Stimulated activated CD4-positive, alpha-beta T cell treated with anti-CD3 and anti-CD28 coated beads, Interleukin-1b, Interleukin-23, amount 100 ng/mL, for 4 hours (primary cell): ENCODE results near the gene EIF4G2.
A peak's percentile ranks its signal among the peaks of the same experiment; 100 is the strongest.

ENCODE experiments used
- DNase-seq, 2 donors: peaks; one replicate each; pipeline ENCODE4 v3.0.0-alpha.2; 2020; ENCODE audit warnings: low read depth in 2 of 2

Gene EIF4G2

DNA sequence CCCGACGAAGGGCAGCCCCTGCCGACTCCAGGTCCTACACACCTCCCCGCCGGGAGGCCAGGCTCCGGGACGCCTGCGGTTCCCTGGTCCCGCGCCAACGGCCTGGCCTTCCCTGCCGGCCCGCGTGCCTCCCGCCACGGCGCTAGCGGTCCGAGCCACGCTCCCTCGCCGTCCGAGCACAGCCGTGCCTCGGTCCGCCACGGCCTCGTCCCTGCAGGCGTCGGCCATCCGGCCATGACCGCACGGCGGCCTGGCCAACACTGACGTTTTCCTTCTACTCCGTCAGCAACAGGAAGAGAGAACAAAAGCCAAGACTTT is 532 bp downstream of the EIF4G2 start:
- DNase-seq: no peak

DNA sequence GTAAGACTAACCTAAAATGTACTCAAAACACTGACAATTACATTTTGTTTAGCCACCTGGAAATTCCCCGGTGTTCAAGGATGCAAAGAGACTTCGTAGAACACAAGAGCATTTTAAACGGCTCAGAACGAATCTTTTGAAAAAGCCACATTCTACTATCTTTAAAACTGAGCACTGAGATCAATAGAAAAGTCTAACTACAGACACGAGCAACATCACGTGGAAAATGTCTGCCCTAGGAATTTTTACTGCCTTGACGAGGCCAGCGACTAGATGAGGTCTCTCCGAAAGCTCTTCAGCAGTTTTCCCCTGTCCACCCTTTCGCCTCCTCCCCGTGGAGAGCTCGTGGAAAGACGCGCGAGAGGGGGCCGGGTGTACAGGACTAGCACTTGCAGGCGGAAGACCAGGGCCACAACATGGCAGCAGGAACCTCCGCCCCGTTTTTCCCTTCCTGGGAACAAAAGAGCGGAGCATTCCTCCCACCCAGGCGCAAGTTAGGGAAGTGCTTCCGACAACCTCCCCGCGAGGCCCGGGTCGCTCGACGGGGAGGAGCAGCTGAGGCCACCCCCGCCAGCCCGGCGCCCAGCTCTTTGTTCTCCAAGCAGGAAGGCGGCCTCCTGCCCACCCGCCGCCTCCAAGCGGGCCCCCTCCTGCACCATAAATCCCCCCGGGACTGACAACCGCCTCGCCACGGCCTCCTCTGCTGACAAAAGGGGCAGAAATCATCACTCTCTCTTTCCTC is 1.1 kb downstream of the EIF4G2 start:
- peak; percentile 13 to 42 for DNase-seq

DNA sequence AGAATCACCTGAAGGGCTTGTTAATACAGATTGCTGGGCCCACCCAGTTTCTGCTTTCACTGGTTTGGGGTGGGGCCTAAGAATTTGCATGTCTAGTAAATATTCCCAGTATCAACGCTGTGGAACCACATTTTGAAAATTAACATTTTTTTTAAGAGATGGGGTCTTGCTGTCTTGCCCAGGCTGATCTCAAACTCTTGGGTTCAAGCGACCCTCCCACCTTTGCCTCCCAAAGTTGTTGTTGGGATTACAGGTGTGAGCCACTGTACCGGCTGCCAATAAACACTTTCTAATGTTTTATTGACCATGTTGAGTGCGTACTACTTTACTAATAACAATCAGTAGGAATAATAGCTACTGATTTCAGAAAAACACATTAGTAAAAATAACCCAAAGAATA is 2.5 kb downstream of the EIF4G2 start:
- no peak for DNase-seq

DNA sequence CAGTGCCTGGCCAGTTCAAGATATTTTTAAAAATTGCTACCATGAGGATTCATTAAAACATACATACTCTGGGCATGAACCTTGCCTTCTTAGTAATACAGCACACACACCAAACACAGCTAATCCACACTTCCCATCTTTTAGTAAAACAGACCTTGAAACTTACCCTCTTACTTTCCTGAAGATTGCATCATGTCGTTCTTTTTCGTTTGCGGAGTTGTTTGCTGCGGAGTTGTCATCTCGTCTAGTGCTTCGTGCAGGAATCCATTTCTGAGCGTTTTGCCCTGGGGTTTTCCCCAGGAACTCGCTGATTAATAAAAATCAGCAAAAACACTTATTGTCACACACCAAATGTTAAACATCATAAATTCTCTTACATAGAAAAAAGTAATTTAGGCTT is 3.0 kb downstream of the EIF4G2 start:
- no peak for DNase-seq

DNA sequence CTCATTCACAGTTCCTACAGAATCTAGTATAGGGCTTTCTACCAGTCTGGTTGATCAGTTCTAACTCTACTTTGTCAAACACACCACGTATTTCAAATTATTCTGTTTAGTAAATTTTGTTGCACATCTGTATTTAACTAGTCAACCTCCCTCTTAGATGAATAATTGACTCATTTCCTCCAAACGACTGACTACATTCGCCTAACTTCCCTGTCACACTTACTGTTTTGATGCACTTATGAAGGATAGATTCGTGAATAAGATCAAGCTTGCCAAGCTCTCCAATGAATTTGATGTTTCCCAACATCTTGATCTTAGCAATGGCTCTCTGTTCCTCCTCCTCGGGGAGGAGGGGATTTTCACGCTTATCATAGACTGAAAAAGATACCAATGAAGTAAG is 5.0 kb downstream of the EIF4G2 start:
- no peak for DNase-seq

DNA sequence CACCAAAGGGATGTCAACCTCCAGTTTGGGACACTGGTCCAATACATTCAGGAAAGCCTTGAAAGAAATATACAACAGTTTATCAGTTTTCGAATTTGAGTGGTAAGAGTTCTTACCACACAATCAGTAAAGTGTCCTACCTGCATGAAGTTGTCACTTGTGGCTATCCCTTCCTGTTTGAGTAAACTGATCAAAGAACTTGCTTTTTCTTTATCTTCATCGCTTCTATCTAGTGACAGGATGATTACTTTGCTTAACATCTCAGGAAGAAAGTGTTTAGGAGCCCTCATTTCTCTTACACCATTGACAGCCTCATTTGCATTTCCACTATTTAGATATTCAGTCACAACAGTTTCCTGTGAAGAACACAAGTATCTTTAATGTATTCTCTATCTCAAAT is 8.4 kb downstream of the EIF4G2 start:
- no peak for DNase-seq

DNA sequence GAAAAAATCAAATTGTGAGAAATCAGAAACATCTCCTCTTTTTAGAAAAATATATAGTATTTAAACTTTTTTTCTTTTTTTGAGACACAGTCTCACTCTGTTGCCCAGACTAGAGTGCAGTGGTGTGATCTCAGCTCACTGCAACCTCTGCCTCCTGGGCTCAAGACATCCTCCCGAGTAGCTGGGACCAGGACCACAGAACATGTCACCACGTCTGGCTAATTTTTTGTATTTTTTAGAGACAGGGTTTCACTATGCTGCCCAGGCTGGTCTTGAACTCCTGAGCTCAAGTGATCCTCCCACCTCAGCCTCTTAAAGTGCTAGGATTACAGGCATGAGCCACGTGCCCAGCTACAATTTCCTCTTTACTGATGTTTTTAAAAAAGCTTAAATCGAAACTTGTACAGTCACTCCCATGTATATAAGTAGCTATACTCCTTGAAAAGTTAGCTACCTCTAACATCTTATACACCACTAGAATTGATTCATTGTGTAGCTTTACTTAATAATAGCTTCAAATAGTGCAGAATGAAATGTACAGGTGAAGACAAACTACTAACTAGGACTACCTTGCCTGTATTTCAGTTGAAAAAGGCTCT is 10.3 kb downstream of the EIF4G2 start:
- DNase-seq: no peak

DNA sequence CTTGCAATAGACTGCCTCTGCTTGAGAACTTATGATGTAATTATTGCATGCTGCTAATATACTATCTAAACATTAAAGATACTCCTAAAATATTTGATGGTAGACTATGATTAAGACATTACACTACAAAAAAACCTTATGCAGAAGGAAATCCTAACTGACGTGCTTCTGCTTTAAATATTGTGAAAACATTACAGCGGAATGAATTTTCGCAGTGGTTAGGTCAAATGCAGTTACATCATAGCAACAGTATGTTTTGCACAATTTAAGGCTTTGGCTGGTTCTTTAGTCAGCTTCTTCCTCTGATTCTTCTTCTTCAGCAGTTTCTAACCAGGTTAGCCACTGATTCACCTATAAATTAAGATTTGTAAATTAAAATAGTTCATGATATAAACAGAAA is 11.2 kb downstream of the EIF4G2 start:
- DNase-seq: no peak

DNA sequence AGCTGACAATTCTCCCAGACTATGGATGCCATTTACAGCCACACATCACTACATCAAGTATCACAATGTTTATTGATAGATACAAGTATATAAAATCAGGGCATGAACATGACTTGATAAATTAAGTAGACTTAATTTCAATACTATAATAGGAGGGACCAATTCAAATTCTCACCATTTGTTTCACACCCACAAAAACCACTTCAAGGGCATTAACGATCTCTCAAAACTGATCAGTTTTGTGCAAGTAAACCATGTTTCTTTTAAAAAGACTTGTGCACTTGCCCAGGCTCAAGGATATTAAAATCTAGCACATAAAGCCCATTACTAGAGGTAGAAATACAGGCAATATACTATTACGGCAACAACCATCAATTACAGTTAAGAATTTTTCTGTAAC is 11.7 kb downstream of the EIF4G2 start:
- no peak for DNase-seq

DNA sequence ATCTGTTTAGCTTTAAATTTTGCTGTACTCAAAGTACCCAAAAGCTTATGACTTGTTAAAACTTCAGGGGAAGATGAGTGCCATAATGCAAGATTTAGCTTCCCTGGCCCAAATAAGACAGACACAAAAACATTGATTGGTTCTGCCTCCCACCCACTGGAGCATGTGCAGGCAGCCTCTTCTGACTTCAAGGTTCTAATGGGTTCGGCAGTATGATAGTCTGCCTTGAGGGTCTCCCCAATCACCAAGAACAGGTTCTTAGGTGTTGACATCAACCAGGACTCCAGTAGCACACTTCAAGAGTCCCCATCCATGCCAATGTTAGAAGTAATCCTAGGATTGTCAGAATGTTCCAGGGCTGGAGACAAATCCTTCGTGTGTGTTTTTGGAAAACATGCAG is 12.5 kb downstream of the EIF4G2 start:
- DNase-seq: no peak

DNA sequence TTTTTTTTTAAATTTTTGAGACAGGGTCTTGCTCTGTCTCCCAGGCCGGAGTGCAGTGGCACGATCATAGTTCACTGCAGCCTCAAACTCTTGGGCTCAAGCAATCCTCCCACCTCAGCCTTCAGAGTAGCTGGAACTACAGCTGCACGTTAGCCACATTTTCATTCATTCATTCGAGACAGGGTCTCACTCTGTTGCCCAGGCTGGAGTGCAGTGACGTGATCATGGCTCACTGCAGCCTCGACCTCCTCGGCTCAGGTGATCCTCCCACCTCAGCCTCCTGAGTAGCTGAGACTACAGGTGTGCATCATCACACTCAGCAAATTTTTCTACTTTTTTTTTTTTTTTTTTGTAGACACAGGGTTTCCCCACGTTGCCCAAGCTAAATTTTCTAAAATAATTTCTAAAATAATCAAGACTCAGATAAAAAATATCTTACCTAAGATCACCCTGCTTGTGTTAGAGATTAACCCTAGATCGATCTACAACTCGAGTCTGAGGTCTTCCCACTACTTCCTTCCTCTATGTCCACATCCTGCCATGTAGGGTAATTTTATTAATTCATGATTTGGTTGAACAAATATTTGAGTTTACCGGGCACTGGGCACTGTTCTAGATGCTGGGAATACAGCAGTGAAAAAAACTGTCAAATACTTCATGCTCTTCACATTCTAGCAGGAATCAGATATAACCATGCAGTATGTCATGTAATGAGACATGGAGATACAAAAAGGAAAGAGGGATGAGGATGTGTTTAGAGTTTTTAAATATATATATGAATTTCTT is 15.1 kb downstream of the EIF4G2 start:
- no peak for DNase-seq

DNA sequence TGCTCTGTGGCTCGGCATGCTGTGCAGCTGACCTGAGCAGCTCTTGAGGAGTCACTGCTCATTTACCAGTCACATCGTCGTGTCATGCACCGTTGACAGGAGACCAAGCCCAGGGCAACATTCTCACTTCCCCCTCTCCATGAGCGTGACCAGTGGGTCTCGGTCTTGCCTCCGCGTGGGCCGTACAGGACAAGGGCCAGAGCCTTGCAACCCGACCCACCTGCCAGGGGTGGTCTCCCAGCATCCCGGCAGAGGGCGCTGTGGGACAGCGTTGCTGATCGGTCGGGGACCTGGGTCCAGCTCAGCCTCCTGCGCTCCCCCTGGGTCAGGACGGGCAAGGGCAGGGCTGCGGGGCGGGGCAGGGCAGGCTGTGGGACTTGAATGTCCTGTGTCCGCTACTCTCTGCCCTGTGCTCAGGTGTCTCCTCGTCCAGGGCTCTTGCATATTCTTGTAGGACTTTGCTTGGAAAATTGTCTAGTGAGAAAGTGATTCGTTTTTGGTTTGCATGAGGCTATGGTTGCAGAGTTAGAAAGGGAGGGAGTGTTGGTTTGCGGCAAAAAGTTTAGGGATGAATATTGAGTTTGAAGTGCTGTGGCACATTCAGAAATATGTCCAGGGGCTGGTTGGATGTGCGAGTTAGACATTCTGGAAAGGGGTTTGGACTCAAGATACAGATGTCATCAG is 16.2 kb downstream of the EIF4G2 start:
- DNase-seq: peak; percentile 73 to 84

DNA sequence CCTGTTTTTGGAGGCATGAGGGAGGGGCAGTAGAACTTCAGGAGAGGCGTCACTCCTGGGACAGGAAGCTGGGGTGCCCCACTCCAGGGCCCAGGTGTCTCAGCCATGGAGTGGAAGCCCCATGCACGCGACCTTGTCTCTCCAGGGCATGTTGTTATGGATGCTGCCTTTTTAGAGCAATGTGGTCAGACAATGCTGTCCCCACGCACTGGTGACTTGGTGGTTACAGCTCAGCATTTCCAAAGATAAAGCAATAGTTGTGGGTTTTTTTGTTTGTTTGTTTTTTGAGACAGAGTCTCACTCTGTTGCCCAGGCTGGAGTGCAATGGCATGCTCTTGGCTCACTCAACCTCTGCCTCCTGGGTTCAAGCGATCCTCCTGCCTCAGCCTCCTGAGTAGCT is 22.3 kb downstream of the EIF4G2 start:
- DNase-seq: no peak

DNA sequence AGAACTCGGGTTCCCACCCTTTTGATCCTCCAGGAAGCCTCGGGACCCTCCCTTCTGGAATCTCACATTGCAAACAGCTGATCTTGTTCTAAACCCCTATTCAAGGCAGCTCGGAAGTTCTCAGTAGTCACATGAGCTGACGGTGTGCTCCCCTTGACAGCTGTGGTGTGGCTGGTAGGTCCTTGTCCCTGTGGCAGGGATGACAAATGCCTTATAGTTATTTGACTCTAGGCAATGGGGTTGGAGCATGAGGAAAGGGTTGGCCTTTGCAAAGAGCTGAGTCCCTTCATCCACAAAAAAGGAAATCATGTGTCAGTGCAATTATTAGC is 23.6 kb downstream of the EIF4G2 start:
- DNase-seq: no peak

DNA sequence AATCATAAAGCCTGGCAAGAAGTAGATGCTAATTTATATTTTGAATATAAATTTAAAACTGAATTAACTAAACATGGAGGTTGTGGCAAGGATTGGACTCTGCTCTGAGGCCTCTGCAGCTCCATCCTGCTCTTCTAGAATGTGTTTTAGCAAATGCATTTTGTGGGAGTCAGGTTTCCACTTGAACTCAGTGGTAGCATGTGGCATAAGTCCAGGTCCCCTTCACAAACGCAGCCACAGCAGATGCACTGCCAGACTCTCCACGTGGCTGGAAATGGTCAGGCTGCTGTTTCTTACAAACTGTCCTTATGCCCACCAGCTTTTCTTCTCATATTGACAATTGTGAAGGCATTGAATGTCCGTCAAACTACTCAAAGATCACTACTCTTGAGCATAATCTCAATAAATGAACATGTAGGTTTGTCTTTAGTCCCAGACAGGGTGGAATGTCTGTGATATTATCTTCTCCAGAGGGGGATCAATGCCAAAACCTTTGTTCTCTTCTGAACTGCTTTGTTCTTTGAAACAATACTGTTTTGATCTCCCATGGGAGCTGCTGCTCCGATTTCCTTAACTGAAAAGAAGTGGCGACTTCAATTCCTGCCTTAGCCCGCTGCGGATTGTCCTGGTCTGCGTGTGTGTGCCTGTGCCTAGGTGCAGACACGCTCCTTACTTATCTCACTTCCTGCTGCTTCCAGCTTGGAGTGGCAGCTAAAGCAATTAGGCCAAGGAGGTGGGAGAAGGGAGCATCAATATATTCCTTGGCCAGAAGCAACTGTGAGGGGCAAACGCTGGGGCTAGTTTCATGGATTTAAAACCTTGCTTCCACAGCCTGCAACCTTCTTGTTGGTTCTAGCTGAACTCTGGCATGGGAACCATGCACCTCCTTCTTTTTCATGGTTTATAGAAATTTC is 24.2 kb downstream of the EIF4G2 start:
- DNase-seq: no peak

DNA sequence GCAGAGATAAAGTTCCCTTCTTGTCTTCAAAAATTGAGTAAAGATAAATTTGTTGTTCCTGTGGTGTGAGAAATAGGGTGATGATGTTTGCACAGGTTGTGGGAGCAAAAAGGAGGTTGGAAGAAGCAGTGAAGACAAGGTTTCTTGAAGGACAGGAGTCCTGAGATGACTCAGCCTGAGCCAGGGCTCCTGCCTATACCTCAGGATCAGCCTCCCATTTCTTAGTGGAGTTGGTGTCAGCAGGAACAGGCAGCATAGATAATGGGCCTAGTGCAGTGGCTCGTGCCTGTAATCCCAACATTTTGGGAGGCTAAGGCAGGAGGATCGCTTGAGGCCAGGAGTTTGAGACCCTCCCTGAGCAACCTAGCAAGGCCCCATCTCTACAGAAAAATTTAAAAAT is 28.7 kb downstream of the EIF4G2 start:
- DNase-seq: no peak

DNA sequence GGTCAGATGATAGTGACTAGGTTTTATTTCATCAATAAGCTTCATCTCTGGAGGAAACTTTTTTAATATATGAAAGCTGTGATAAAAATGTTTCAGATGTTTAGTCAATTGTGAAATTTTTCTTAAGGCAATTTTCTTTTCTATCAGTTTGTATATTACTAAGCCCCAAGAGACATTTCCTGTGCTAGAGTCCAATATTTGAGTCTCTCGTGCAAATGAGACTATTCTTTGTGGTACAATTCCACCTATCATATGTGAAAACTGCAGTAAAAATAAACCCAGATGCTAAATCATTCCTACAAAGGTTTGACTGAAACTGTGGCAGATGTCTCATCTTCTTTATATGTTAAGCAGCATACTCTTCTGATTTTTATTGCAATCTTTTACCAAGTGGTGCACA is 29.6 kb downstream of the EIF4G2 start:
- no peak for DNase-seq

DNA sequence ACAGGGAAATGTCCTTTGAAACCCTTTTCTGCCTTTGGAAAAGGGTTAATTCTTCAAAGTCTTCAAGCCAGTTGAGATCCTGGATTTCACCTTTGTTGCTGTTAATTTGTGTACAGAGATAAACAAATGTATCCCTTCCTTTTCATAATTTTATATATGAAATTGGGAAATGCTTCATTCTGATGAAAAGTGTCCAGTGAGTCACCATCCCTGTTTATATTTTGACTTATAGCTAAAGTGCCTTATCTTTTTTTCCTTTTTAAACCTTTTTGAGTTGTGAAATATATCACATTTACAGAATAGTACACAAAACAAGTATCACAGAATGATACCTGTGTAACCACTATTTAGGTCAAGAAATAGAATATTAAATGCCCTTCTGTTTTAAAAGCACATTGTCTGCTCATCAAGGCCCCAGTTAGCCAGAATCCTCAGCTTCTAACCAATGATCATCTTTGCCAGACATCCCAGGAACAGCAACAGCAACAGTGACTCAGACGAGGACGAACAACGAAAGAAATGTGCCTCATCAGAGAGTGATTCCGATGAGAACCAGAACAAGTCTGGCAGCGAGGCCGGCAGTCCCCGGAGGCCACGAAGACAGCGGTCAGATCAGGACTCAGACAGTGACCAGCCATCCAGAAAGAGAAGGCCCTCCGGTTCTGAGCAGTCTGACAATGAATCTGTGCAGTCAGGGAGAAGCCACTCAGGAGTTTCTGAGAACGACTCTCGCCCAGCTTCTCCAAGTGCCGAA is 30.3 kb downstream of the EIF4G2 start:
- DNase-seq: no peak

DNA sequence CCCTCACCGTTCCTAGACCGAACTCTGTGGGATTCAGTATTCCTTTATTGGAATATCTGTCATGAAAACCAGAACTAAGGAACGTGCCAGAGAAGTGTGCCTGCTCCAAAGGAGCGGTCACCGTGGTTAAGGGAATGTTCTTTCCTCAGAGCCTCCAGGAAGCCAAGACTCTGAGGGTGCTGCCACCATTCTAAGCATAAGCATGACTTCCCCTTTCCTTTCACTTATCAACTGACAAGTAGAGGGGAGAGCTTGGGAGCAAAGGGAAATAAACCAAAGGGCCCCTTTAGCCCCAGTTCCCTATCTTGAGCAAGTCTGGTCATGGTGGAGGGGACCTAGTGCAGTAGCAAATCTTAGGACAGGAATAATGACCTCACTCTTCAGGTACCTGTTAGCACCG is 30.9 kb downstream of the EIF4G2 start:
- no peak for DNase-seq

DNA sequence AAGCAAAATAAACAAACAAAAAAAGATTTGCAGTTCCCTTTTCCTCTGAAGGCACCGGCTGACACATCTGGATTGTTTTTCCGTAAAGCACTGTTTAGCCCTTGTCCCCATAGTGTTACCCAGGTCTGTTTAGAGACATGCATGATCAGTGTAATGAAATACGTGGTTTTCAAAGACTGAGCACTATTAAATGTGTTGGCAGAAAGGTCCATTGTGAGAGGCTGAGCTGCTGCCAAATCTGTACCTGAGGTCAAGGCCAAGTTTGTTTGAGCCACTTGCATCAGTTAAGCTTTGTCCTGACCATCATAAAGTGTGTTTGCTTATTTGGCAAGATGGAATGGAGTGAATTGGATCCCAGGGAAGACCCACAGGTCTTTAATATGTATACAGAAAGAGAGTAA is 31.3 kb downstream of the EIF4G2 start:
- no peak for DNase-seq

DNA sequence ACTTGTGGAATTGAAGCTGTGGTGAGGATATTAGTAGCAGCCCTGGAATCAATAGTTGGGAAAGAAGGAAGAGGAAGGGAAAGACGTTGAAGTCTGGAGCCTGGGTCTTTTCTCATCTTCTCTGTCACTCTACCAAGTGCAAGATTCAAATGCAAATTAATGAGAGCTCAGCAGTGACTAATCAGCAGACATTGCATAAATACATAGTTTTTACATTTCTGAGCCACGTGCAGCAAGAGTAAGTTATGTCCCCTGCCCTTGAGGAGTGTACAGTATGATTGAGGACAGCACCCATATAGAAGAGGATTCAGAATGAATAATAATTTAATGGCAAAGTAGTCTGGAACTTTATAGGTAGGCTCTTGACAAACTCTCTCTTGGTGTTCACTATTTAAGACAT is 33.9 kb downstream of the EIF4G2 start:
- no peak for DNase-seq
